Neural cell (in vitro differentiated cells): ENCODE measurements around the gene PEAR1.

Experiments
- POLR2AphosphoS5 ChIP-seq: IDR thresholded peaks from 2 replicates; pipeline ENCODE4 v1.6.1; 2012
- TF ChIP-seq, protein P1 (sequence below): fragments of 450-650 bp; IDR thresholded peaks from 2 replicates; pipeline ENCODE4 v1.5.1; 2014; ENCODE audit warnings: antibody characterized with exemption, mild to moderate bottlenecking, moderate library complexity; ENCODE audit not compliant: poor library complexity, severe bottlenecking

DNA sequence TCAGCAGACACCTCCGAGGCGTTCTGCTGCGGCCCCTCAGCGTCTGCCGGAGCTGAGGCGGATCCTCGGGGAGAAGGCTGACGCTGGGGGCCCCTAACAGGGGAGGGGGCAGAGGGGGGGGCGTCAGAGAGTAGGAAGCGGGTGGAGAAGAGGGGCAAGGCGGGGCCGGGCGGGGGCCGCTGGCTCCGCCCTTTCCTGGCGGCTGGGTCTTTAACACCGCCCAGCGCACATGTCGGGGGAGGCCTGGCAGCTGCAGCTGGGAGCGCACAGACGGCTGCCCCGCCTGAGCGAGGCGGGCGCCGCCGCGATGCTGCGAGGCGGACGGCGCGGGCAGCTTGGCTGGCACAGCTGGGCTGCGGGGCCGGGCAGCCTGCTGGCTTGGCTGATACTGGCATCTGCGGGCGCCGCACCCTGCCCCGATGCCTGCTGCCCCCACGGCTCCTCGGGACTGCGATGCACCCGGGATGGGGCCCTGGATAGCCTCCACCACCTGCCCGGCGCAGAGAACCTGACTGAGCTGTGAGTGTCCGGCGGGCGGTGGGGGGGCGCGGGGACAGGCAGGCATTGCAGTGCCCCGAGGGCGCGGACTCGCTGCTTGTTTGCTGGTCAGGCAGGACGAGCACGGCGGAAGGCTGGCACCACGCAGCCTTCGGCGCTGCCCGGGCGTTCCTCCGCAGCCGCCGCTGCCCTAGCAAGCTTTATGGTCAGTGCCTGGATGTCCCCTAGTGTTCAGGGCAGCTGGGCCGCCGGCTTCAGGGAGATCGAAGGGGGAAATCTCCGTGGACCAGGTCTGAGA lies 32.7 kb upstream of the PEAR1 start, which contains the start of gene NTRK1:
- TF ChIP-seq, protein P1, sequence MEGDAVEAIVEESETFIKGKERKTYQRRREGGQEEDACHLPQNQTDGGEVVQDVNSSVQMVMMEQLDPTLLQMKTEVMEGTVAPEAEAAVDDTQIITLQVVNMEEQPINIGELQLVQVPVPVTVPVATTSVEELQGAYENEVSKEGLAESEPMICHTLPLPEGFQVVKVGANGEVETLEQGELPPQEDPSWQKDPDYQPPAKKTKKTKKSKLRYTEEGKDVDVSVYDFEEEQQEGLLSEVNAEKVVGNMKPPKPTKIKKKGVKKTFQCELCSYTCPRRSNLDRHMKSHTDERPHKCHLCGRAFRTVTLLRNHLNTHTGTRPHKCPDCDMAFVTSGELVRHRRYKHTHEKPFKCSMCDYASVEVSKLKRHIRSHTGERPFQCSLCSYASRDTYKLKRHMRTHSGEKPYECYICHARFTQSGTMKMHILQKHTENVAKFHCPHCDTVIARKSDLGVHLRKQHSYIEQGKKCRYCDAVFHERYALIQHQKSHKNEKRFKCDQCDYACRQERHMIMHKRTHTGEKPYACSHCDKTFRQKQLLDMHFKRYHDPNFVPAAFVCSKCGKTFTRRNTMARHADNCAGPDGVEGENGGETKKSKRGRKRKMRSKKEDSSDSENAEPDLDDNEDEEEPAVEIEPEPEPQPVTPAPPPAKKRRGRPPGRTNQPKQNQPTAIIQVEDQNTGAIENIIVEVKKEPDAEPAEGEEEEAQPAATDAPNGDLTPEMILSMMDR = no peak
- no peak for TF ChIP-seq POLR2AphosphoS5
